ENCODE data around the gene UROC1.

UROC1 gene

DNA sequence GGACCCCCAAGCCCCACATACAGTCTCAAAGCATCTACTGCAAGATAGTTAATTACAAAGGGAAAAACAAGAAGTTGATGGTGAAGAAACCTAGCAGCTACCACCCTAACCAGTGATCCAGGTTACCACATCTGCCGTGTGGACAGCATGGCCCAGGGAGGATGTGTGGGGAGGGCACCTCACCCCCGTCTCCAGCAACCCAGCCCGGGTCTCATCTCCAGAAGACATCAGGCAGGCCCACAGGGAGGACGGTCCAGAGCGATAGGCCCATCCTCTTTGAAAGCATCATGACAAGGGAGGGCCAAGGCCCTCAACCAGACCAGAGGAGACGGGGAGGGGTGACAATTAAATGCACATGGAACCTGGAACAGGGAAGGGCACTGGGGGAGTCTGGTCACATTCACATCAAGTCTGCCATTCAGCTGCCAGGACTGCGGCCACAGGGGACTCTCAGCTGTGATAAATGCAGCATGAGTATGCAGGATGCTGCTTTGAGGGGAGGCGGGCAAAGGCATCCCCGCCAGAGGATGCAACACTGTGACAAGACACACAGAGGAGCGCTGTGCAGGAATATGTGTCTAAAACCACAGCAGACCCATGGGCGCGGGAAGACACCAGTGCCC lies 60.7 kb downstream of the UROC1 start:
- DNase-seq: no peak

DNA sequence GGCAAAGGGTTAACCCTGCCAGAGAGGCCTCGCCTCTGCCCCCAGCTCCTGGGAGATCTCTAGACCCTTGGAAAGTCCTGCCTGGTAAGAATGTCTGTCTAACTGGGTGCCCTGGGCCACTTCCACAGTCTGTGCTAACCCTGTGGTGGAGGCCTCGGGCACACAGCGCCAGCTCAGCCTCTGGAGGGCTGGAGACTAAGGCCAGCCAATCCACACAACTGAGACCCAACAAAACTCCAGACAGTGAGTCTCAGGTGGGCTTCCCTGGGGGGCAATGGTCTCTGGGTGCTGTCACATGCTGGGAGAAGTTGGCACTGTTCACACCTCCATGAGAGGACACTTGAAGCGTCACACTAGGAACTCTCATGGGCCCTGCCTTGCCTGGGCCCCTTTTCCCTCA lies 61.4 kb downstream of the UROC1 start:
- DNase-seq: no peak

DNA sequence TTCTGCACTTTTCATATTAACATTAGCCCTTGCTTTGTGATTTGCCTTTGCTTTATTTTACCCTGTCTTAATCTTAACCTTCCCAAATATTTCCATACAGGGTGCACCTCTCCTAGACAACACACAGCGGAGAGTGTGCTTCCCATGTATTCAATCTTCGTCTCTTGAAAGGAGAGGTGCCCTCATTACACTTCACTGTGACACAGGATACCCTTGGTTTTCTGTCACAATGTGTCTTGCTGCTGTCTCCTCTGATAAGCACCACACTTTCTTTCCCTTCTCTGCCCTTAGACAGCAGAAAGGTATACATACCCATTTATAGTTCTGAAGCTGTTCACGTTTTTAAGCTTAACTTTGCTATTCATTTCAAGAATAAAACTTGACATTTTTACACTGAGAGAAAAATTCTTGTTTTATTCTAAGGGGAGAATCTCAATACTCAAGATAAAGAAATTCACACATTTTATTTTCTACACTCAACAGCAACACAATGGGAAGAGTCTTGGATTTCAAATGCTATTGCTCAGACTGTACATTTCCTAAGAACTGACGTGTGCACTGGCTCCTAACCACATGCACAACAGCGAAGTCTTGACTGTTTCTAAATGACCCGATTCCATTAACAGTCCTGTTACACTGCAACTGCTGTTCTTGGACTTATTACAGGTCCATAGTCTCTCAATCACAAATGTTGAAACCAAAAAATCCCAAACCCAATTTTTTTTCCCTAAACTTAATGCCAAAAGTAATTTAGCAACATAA lies 63.0 kb downstream of the UROC1 start:
- no peak for DNase-seq

DNA sequence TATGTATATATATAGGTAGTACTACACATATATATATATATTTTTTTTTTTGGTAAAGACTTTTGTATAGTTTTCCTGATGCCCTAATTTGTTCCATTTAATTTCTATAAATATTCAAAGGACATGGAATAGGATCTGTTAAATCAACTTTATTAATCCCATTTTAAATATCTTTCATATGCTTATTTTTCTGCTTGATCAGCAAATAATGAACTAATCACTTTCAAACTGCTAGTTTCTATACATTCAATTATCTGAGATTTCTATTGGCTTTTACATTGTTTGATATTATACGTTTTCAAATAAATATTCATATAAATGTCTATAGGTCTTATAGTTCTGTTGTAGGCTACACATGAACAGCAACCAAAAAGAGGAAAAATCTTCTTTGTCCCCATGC lies 63.5 kb downstream of the UROC1 start:
- DNase-seq: no peak

DNA sequence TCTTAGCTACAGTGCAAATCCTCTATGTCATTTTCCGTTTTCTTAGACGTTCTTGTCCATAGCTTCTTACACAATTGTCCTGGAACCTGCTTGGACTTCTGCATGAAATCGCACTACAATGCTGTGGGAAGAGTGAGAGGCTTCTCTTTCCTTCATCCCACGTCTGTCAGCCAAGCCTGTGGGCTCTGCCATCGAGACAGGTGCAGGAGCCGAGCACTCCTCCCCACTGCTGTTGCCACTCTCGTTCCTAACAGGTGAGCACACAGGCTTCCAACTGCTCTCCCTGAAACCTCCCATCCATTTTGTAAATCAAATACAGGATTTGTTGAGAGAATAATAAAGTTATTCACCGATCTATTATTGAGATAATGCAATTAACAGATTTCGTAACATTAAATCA lies 65.4 kb downstream of the UROC1 start:
- DNase-seq: no peak

DNA sequence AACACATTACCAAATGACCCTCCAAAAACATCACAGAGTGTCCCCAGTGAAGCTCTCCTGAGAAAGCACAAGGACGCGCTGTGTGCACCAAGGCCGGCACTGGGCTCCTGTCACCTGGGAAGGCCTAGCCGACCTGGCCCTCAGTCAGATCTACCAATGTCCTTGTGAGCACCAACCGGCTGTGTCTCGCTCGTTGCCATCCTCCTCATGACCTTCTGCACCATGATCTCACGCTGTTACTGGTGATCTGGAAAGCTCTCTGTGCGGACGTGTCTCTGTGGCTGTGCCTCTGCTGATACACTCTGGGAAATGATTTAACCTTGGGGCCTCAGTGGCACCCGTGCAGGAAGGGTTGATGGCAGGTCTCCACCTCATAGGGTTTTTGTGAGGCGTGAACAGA lies 66.1 kb downstream of the UROC1 start:
- DNase-seq: no peak

DNA sequence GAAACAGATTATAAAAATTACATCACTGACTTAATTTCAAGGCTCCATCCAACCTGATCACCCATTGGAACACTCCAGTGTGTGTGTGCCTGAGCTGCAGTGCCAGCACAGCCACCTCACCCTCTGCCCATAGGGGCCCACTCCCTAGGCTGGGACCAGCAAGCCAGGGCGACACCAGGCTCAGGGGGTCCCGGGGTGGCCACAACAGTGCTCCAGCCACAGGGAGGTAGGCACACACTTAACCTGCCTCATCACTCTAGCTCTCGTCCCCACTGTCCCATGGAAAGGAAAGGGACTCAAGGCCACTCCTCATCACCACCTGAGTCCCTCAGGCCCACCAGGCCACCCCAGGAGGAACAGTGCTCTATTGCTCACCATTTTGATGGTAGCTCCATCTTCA lies 66.8 kb downstream of the UROC1 start:
- no peak for DNase-seq

DNA sequence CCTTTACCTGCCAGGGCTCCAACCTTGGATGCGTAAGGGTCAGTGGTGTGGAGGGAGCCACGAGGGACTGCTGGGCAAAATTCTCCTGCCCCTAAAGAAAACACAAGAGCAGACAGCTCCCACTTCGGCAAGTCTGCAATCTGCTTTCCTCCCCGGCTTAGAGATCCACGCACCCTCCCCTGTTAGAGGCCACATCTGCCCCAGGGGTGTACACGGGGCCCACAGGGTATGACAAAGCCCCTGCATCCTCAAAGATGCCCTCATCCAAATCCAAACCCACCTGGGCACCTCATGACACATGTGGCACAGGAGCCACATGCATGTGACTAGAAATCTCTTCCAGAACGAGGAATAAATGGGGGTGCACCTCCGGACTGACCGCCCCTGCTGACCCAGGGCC lies 67.4 kb downstream of the UROC1 start:
- DNase-seq: no peak

DNA sequence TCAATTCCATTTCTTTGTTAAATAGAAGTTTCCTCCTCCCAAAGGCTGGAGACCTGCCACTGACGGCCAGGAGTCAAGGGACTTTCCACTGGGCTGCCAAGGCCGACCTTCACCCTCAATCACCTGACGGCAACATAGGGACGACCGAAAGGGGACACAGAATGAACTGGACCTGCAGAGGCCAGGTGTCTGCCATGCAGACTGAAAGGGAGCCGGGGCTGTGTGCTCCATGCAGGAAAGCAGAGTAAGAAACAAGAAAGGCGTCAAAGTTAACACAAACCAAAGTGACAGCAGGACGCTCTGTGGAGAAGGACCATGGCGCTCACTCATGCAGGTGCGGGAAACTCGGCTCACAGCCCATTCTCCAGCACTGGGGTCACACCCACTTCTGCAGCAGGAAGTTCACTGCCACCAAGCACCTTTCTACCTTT lies 67.9 kb downstream of the UROC1 start:
- DNase-seq: no peak

DNA sequence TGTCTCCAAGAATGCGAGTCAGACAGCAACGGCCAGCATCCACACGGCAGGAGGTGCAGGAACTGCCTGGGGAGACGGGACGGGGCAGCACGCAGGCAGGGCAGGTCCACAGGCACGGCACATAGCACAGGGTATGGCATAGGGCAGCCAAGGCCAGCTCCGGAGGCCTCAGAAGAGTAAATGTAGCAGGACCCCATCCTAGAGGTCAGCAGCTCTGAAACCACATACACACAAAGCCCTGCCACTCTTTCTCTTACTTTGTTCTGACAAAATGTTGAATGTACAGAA lies 68.7 kb downstream of the UROC1 start:
- no peak for DNase-seq

DNA sequence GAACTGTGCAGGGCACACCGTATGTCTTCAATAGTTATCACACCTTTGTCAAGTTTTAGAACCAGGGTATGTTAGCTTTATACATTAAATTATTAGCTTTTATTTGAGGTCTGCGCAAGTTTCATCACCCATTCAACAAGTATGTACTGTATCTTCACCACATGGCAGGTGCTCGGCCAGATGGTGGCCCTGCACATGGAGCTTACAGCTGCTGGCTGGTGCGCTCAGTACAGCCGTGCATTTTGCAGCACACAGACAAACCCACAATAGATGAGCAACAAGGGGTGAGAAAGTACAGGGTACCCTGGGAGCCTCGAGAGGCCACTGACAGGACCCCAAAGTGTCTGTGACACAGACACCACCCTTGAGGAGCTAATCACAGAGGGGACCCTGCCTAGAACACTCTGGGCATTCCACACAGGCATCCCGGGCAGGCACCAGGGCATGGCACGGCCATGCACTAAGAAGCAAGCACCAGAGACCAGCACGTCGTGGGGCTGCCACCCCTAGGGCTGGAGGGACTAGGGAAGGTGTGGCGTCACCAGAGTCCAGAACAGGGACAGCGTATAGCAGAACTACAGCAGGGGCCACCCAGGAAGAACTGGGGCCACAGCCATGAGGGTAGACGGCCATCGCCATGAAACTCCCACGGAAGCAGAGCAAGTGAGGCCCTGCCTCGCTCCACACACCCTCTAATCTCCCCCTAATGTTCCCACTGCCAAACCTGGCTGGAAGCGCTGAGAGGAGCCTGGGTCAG lies 69.3 kb downstream of the UROC1 start:
- DNase-seq: no peak

DNA sequence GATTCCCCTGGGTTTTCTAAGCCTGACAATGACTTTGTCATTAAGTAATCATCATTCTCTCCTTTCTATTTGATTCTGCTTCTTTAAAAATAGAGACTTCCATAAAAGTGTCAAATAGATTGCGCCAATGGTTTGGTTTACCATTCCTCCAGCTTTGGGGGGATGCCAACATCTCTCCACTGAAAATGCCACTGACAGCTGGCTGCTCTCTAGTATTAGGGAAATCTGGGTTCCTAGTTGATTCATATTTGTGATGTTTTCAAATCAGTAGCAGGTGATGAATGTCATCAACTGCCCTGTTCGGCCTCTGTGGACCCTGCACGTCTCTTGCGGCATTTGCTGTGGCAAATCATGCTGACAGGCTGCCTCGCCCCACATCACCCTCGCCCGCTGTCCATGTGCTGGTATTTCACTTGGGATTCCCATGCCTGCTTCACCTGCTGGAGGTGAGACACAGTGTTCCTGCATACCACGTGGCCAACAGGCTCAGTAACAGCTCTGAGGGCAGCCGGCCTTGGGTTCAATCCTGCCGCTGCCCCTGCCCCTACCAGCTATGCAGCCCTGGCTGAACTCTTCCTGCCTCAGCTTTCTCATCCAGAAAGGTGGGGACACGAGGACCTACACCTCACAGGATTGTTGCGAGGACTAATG lies 70.0 kb downstream of the UROC1 start:
- no peak for DNase-seq

DNA sequence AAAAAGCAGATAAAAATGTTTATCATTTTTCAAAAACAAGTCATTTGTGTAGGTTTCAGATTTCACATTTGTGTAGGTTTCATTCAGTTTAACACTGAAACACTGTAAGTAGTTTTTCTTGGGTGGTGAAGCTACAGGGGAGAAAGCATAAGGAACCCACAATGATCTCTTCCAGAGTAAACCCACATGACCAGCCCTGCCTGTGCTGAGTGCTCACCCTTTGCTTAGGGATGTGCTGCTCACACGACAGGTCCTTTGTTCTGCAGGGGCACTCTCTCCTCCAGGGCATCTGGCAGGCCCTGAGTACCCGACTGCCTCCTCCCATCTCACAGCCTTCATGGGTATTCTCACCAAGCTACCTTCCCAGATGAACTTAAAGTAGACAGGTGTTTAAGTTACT lies 70.8 kb downstream of the UROC1 start:
- no peak for DNase-seq

DNA sequence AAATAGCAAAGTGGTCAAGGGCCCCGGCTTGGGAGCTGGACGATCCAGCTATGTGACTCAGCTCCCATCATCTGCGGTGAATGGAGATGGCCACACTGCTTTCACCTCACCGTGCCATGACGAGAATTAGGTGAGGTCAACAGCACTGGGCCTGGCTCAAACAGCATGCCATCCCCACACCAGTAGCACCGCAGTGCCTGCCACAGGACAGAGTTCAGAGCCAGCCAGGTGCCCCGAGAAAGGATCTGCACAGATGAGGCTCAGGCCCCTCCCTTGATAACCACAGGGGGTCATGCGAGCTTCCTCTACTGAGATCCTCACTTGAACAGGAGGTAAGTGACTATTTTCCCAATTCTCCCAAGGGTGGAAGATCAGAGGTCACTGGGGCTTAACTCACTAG lies 71.3 kb downstream of the UROC1 start:
- DNase-seq: no peak

DNA sequence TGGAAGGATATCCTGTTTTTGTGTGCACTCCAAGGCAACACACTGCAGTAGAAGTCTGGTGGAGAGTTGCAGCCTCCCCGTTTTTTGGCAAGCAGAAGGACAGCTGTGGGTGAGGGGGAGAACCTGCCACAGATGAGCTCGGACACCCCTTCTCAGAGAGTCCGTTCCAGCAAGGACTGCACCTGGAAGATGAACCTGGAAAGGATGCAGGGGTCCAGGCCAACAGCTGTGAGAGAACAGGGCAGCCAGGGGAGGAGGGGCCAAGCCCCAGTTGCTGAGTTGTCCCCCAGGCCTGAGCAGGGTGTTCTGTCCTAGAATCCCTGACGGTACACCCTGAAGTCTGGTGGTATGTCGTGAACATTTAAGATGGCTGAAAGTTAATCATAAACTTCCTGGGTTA lies 72.1 kb downstream of the UROC1 start:
- DNase-seq: no peak

DNA sequence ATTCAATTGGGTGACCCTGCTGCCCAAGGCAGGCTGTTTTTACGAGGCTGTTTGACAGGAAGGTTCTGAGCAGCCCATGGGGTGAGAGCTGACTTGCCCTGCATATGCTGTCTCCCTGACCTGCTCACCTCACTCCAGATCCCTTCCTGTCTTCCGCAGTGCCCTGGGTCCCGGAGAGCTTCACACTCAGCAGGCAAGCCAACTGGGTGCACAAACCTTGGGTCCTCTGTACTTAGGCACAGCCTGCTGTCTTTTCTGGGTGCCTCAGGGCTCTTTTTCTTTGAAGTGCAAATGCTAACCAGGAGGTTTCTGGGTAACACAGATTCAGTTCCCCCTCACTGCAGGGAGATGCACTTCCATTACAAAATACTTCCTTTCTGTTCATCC lies 74.7 kb downstream of the UROC1 start:
- DNase-seq: no peak

DNA sequence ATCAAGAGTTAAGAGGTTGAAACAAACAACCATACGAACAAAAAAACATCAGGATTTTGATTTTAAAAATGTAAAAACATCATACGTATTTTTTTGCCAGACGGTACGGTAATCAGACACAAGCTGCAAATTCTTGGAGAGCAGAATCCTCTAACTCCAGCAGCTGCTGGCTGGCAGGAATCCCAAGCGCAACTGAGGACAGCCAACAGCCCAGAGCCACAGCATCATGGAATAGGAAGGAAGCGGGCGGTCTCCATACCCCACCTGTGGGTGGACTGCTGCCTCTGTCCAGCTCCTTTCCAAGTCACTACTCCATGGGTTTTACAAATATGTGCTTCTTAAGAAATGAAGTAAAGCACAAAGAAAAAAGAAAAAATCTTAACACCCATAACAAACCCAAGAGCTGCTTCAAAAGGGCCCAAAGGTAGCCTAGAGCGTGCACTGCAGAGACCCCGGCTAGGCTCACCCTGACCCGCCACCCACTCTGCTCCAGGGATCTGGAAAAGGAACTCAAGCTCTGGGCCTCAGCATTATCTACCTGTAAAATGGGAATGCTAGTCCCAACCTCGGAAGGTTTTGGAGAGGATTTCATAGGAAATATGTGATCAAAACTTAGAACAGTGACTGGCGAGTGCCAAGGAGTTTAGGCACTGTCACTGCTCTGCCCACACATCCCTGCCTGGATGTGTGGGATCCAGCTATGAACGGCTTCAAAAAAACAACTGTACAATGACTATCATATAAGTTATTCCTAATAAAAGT lies 75.3 kb downstream of the UROC1 start:
- DNase-seq: no peak

DNA sequence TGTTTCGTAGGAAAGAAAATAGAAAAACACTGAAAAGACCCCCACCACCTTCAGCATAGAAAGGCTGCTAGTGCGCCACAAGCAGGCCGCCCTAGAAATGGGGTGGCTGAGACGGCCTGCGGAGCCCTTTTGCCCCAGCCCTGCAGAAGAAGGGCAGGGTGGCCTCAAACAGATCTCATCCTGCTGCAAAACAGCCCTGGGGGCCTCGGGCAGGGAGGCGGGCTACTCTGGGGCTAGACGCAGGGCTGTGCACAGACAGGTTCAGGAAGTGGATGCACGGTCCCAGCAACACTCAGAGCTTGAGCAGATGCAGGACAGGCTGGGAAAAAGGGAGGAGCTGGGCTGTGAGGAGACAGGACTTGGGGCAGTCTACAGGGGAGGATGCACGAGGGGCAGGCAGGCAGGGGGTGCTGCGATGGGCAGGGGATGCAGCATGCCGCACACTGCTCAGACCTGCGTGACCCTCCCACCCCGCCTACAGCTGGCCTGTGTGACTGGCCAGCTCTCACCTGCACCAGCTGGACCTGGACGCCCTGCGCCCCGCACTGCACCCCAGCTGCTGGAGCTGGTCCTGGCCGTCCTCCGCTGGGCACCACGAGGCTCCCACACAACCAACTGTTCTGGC lies 76.2 kb downstream of the UROC1 start:
- DNase-seq: no peak

DNA sequence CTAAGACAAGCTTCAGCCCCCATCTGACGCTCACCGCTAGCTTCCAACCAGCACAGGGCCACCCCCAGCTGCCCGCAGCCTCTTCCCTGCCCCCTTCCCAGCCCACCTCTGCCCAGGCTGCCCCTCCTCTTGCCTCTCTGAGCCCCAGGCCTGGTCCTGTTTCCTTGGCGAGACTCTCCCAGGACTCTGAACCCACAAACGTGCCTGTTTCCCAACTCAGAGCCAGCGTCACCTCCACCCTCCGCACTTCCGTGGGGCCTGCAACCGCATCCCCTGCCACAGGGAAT lies 76.9 kb downstream of the UROC1 start:
- no peak for DNase-seq

DNA sequence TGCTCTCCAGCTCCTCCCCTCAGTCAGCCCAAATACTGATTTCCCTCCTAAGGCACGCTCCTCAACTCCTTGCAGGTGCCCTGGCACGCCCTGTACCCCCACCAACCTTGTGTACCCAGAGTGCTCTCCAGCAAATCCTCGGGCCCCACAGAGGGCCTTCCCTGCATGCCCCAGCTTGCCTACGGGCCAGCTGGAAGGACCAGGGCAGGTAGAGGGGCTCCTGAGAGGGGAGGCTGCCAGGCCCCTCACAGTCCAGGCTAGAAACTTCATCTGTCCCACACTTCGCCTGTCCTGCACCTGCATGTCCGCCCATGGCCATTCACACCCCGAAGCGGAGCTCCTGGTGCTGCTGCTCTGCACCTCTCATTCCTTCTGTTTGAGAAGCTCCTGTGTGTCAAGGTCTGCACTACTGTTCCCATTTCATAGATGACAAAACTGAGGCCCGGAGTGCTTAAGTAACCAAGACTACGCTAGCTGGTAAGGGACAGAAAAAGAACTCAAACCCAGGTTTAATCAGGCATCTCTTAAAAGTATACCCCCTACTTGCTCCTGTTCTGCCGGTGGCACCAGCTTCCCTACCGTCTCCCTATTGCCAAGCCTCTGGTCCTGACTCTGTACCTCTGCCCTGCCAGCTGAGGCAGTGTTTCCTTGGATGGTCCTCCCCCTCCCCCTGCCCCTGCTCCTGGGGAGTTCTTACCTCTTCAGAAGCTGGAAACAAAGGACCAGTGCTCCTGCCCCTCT lies 77.4 kb downstream of the UROC1 start:
- DNase-seq: no peak

DNA sequence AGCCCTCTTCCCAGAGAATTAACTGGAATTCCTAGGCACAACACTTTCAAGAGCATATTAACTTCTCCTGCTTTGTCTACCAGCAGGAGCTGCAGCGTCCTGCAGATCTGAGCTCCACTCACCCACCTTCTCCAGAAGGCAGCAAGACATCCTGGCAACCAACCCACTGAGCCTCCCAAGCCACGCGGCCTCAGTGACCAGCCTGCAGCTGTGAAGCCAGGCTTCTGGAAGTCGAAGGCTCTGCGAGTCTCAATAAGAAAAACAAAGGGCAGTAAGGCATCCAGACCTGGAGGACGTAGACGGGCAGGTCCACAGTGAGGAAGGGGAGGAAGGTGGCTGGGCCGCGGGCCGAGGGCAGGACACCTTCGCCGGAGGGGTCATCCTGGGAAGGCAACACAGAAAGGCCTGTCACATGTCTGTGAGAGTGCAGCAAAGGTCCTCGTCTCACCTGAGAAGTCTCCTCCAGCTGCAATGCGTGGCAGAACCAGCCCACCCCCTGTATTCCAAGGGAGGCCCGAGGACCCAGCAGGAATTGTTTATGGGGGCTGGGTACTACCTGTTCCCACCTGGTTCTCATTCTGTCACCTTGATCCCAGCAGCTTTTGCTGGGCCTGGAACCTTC lies 78.1 kb downstream of the UROC1 start:
- no peak for DNase-seq

DNA sequence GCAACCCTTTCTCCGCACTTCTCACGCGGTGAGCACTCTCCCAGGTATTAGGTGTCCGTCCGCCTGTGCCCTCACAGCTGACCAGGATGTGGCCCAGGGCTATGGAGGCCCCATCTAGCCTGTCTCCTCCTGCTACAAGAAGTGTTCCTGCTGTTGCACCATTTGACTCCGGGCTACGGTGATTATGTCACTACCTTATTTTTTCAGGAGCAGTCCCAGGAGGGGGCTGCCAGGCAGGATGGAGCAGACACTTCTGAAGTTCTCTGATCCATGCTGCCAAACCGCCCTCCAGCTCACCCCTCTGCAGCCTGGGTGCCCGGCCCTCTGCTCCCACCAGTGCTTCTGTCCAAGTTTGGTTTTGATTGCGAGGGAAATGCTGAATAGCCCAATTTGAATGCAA lies 78.8 kb downstream of the UROC1 start:
- DNase-seq: no peak

All from activated CD4-positive, alpha-beta T cell treated with anti-CD3 and anti-CD28 coated beads, Interleukin-10, Interleukin-2, amounts not matched to agents 100 ng/mL and 50 ng/mL, durations not matched to agents 16 hours and 8 hours (primary cell).